K562 (cell line): ENCODE measurements around the gene GTSE1. TPM values are rescaled to one million over a fixed set of nuclear protein-coding genes. Genes with fewer than 3 reads are reported as not detected.

ENCODE experiments used
- ASH1L ChIP-seq: fragments of 450-650 bp; IDR thresholded peaks from 2 replicates; pipeline ENCODE4 v1.6.1; 2018; ENCODE audit warnings: borderline replicate concordance, mild to moderate bottlenecking, low read depth; ENCODE audit not compliant: partially characterized antibody
- ATF6 ChIP-seq: sonication (generic); formaldehyde crosslinking; IDR thresholded peaks from 2 replicates; pipeline ENCODE4 v1.4.0; 2020; ENCODE audit warnings: mild to moderate bottlenecking, missing genetic modification reagents
- CCNT2 ChIP-seq: IDR thresholded peaks from 2 replicates; pipeline ENCODE4 v1.6.1; 2011; ENCODE audit warnings: borderline replicate concordance, low read depth, mild to moderate bottlenecking, moderate library complexity, mixed read lengths, low read length; ENCODE audit not compliant: insufficient read length; ENCODE audit errors: extremely low read depth
- CEBPG ChIP-seq, 3 experiments: fragments of 200-800 bp in 1 of 3; sonication (Bioruptor generic) in 1 of 3; sonication (generic) in 1 of 3; formaldehyde crosslinking in 1 of 3; IDR thresholded peaks in 2 of 3; conservative IDR thresholded peaks in 1 of 3; 2 replicates each; pipeline versions ENCODE4 v1.6.1 to v1.8.0; 2016 to 2022; ENCODE audit warnings: missing compliant biosample characterization in 2 of 3, missing genetic modification characterization in 2 of 3, mild to moderate bottlenecking in 1 of 3, missing genetic modification reagents in 1 of 3
- COPS2 ChIP-seq: fragments of 450-650 bp; conservative IDR thresholded peaks from 2 replicates; pipeline ENCODE4 v1.6.1; 2016; ENCODE audit warnings: mild to moderate bottlenecking, moderate library complexity
- ERF ChIP-seq: fragments of 450-650 bp; formaldehyde crosslinking; IDR thresholded peaks from 2 replicates; pipeline ENCODE4 v1.4.0; 2020; ENCODE audit warnings: mild to moderate bottlenecking, mixed read lengths
- GATAD2B ChIP-seq: fragments of 450-650 bp; IDR thresholded peaks from 2 replicates; pipeline ENCODE4 v1.6.1; 2017; ENCODE audit warnings: mild to moderate bottlenecking, borderline replicate concordance
- HBP1 ChIP-seq: fragments of 450-650 bp; formaldehyde crosslinking; IDR thresholded peaks from 2 replicates; pipeline ENCODE4 v1.4.0; 2022; ENCODE audit warnings: missing genetic modification characterization
- KLF6 ChIP-seq: fragments of 250-450 bp; sonication (Bioruptor Pico); IDR thresholded peaks from 2 replicates; pipeline ENCODE4 v1.4.0; 2020; ENCODE audit warnings: mild to moderate bottlenecking, moderate library complexity, borderline replicate concordance
- MYBL2 ChIP-seq, 2 experiments: fragments of 450-650 bp in 1 of 2; sonication (generic) in 1 of 2; formaldehyde crosslinking in 1 of 2; IDR thresholded peaks; 2 replicates each; pipeline versions ENCODE4 v1.6.1 to v1.8.1; 2017 to 2022; ENCODE audit warnings: borderline replicate concordance in 1 of 2, inconsistent platforms in 1 of 2, low read depth in 1 of 2, mild to moderate bottlenecking in 1 of 2, missing genetic modification reagents in 1 of 2, moderate library complexity in 1 of 2
- RBM15 ChIP-seq: fragments of 200-400 bp; formaldehyde crosslinking; IDR thresholded peaks from 2 replicates; pipeline ENCODE4 v1.6.1; 2018; ENCODE audit warnings: mild to moderate bottlenecking, low read length, moderate library complexity; ENCODE audit not compliant: insufficient read depth
- USF2 ChIP-seq: sonication (generic); formaldehyde crosslinking; IDR thresholded peaks from 2 replicates; pipeline ENCODE4 v1.5.0; 2020; ENCODE audit warnings: missing genetic modification reagents
- ZBTB26 ChIP-seq: fragments of 450-650 bp; formaldehyde crosslinking; IDR thresholded peaks from 2 replicates; pipeline ENCODE4 v1.4.0; 2022; ENCODE audit warnings: missing genetic modification characterization
- ZNF165 ChIP-seq: fragments of 250-450 bp; sonication (Bioruptor Pico); IDR thresholded peaks from 2 replicates; pipeline ENCODE4 v1.4.0; 2020; ENCODE audit warnings: borderline replicate concordance
- ZNF274 ChIP-seq: IDR thresholded peaks from 2 replicates; pipeline ENCODE4 v1.6.1; 2011; ENCODE audit warnings: low read depth, mild to moderate bottlenecking, low read length, moderate library complexity, borderline replicate concordance
- ZNF444 ChIP-seq: fragments of 250-450 bp; sonication (Bioruptor Pico); IDR thresholded peaks from 2 replicates; pipeline ENCODE4 v1.4.0; 2020; ENCODE audit warnings: mild to moderate bottlenecking, moderate library complexity
- ZNF445 ChIP-seq: fragments of 250-450 bp; sonication (Bioruptor Pico); IDR thresholded peaks from 2 replicates; pipeline ENCODE4 v1.4.0; 2020; ENCODE audit warnings: low read depth, mild to moderate bottlenecking, moderate library complexity
- ZNF740 ChIP-seq, 3 experiments: fragments of 200-800 bp in 1 of 3; sonication (Bioruptor generic) in 1 of 3; sonication (generic) in 1 of 3; formaldehyde crosslinking in 1 of 3; IDR thresholded peaks; 2 replicates each; pipeline versions ENCODE4 v1.6.1 to v1.8.0; 2016 to 2022; ENCODE audit warnings: mild to moderate bottlenecking in 2 of 3, missing compliant biosample characterization in 2 of 3, missing genetic modification characterization in 2 of 3, missing genetic modification reagents in 1 of 3
- ZSCAN29 ChIP-seq: fragments of 450-650 bp; IDR thresholded peaks from 2 replicates; pipeline ENCODE4 v1.6.1; 2017
- polyA plus RNA-seq, 8 experiments: library from polyadenylated mRNA; depleted of rRNA in 4 of 8; stranded (reverse) in 5 of 8; unstranded in 3 of 8; fragments of >200 nt; fragmentation: Nextera tagmentation in 2 of 8; fragmentation: Illumina TruSeq in 1 of 8; extraction: Ambion mirVana in 2 of 8; extraction: Trizol in 1 of 8; gene quantifications; 2 replicates each; pipeline versions ENCODE4 v1.2.1 to v1.2.3, GENCODE V29; 2011 to 2014; ENCODE audit warnings: inconsistent platforms in 1 of 8, missing spikeins in 1 of 8
- total RNA-seq, 7 experiments: library from RNA; depleted of rRNA in 6 of 7; stranded (reverse); fragments of >200 nt in 6 of 7; fragmentation: Illumina TruSeq in 2 of 7; extraction: Trizol in 2 of 7; gene quantifications; 2 replicates each; pipeline versions ENCODE4 v1.2.1 to v1.2.3, GENCODE V29; 2011 to 2021; ENCODE audit warnings: low replicate concordance in 1 of 7

Gene GTSE1
- total and polyA plus RNA-seq, 9 of the 15 experiments (the other 6 are each of a cell fraction or from before 2014, with no cell fraction given), result 2.5 to 22.5 (median 12.9) TPM

- TF ChIP-seq MYBL2 (IDR thresholded peaks at IDR 0.05; ENCODE audit: low read depth) (no peak), MYBL2 (CRISPR knock-in tag; IDR thresholded peaks at IDR 0.05; ENCODE audit: borderline replicate concordance) (no peak), ZNF444 (CRISPR knock-in tag) (no peak), KLF6 (CRISPR knock-in tag) (no peak), ZBTB26 (CRISPR knock-in tag) (no peak), USF2 (CRISPR knock-in tag) (no peak), ZNF445 (no peak), ZNF165 (CRISPR knock-in tag) (no peak), ZNF274 (no peak), COPS2 (no peak), RBM15 (no peak), HBP1 (CRISPR knock-in tag) (no peak), ASH1L (no peak), CCNT2 (peak; percentile 38), CEBPG (CRISPR knock-in tag; IDR thresholded peaks at IDR 0.05) (no peak), CEBPG (tag; conservative IDR thresholded peaks at IDR 0.05 in 1 of 2, IDR thresholded peaks at IDR 0.05 in 1 of 2) (no peak), ZSCAN29 (no peak), GATAD2B (no peak), ATF6 (CRISPR knock-in tag) (no peak; the same call in 1 of the 2 replicates), ERF (CRISPR knock-in tag) (no peak), ZNF740 (CRISPR knock-in tag; IDR thresholded peaks at IDR 0.05) (no peak), ZNF740 (tag; IDR thresholded peaks at IDR 0.05) (no peak)
Observed at GRCh38 chr22:46250035-46250782, 46.5 kb upstream of the GTSE1 start, which contains the start of gene CDPF1 (continued).
